Fibroblast of mammary gland (primary cell): ENCODE results near the gene FAM124B.

ENCODE experiments used
- DNase-seq: peaks from one replicate; pipeline ENCODE4 v3.0.0-alpha.2; 2010; ENCODE audit warnings: low read depth
- H3K4me3 ChIP-seq: 2 replicates; pipeline ENCODE4 v1.5.1; 2011; ENCODE audit warnings: low read depth, mild to moderate bottlenecking, low read length, moderate library complexity; ENCODE audit not compliant: control insufficient read depth
- CTCF ChIP-seq: conservative IDR thresholded peaks from 2 replicates; pipeline ENCODE4 v1.5.1; 2011; ENCODE audit warnings: low read depth, low read length, inconsistent platforms; ENCODE audit not compliant: control insufficient read depth, insufficient read depth

Gene FAM124B

GRCh38 chr2:224417947-224418346 lies 16.0 kb upstream of the FAM124B start:
- no peak overlapping the region for H3K4me3 ChIP-seq
- no peak for TF ChIP-seq CTCF
- DNase-seq = no peak

- DNase-seq = no peak
- no peak for TF ChIP-seq CTCF
- no peak overlapping the region for H3K4me3 ChIP-seq
These were observed 15.4 kb upstream of the FAM124B start for GRCh38 chr2:224417361-224417729.

- no peak for TF ChIP-seq CTCF
- H3K4me3 ChIP-seq = no peak overlapping the region
- DNase-seq = no peak
These were observed 14.9 kb upstream of the FAM124B start for GRCh38 chr2:224416656-224417360.

GRCh38 chr2:224413381-224413780 lies 11.5 kb upstream of the FAM124B start:
- no peak for TF ChIP-seq CTCF
- DNase-seq = no peak
- no peak overlapping the region for H3K4me3 ChIP-seq

GRCh38 chr2:224412141-224413015 lies 10.5 kb upstream of the FAM124B start:
- no peak overlapping the region for H3K4me3 ChIP-seq
- peak; percentile 49 for DNase-seq
- no peak for TF ChIP-seq CTCF

- H3K4me3 ChIP-seq = no peak overlapping the region
- DNase-seq = peak; percentile 62
- TF ChIP-seq CTCF = no peak
These were observed 9.1 kb upstream of the FAM124B start for GRCh38 chr2:224410946-224411561.
